ENCODE results near the gene LSR.

GRCh38 chr19:35249848-35250711, 1.3 kb downstream of the LSR start:
- TF ChIP-seq CTCF (IDR thresholded peaks at IDR 0.05), result no peak
- no peak for TF ChIP-seq POLR2A (IDR thresholded peaks at IDR 0.05)
- TF ChIP-seq EP300 (IDR thresholded peaks at IDR 0.05), result no peak

Data from suprapubic skin (tissue), 3 donors.